HCT116 (cell line): ENCODE results near the gene CALHM1. TPM values are rescaled to one million over a fixed set of nuclear protein-coding genes. Genes with fewer than 3 reads are reported as not detected.
A peak's percentile ranks its signal among the peaks of the same experiment; 100 is the strongest.

Experiments
- ATAC-seq: fragments of 200-7000 bp; cut with Tn5 transposase; 2 replicates; pipeline ENCODE4 v1.9.1; 2020; ENCODE audit warnings: mild to moderate bottlenecking, moderate library complexity
- BruUV-seq: library from RNA; stranded (reverse); fragments of 400-500 nt; replicated peaks from 2 replicates; lab custom pipeline; 2021; lab: Mats Ljungman, UMichigan
- CTCF ChIA-PET: fragments of 300-600 bp; sonication (Branson Sonifier 250); formaldehyde crosslinking; loops from one replicate; lab custom pipeline; 2021; ENCODE audit warnings: antibody characterized with exemption; lab: Charles Lee
- POLR2A ChIA-PET: fragments of 300-600, 350-600 bp; sonication (Branson Sonifier 250); formaldehyde crosslinking; loops from one replicate; lab custom pipeline; 2021; ENCODE audit warnings: antibody characterized with exemption; lab: Charles Lee
- RAD21 ChIA-PET, 2 experiments: fragments of 300-600 bp; sonication (Branson Sonifier 250); formaldehyde crosslinking; loops; one replicate each; lab custom pipeline; 2023; ENCODE audit warnings: low total read pairs in 2 of 2; ENCODE audit not compliant: uncharacterized antibody in 2 of 2, unreplicated experiment in 2 of 2, low non-redundant PET in 1 of 2; lab: Charles Lee
- DNase-seq: peaks from one replicate; pipeline ENCODE4 v3.0.0-alpha.2; 2010; ENCODE audit warnings: low read depth, low spot score
- H2AFZ ChIP-seq: fragments of 200-600 bp; shearing (Covaris generic), sonication (generic); 2 replicates; pipeline ENCODE4 v1.6.1; 2017; ENCODE audit warnings: low read depth, mixed run types, mixed read lengths, antibody characterized with exemption, low read length; ENCODE audit not compliant: poor library complexity, severe bottlenecking
- H3K27ac ChIP-seq: 2 replicates; pipeline ENCODE4 v1.5.1; 2012; ENCODE audit warnings: low read depth, low read length
- H3K27me3 ChIP-seq: fragments of 200-600 bp; sonication (generic); 2 replicates; pipeline ENCODE4 v1.6.1; 2016; ENCODE audit warnings: mixed run types, low read length, mixed read lengths; ENCODE audit not compliant: insufficient read depth
- H3K36me3 ChIP-seq, 2 experiments: fragments of 200-500 bp in 1 of 2; fragments of 200-600 bp in 1 of 2; sonication (Bioruptor generic) in 1 of 2; sonication (generic) in 1 of 2; 2 replicates each; pipeline versions ENCODE4 v1.5.1 to v1.6.1; 2014 to 2016; ENCODE audit warnings: low read length in 2 of 2, inconsistent platforms in 1 of 2, mixed read lengths in 1 of 2, mixed run types in 1 of 2; ENCODE audit not compliant: insufficient read depth in 2 of 2, control insufficient read depth in 1 of 2
- H3K4me1 ChIP-seq, 2 experiments: fragments of 200-600 bp in 1 of 2; sonication (generic) in 1 of 2; 2 replicates each; pipeline versions ENCODE4 v1.5.1 to v1.6.1; 2012 to 2017; ENCODE audit warnings: low read length in 2 of 2, inconsistent platforms in 1 of 2, mild to moderate bottlenecking in 1 of 2, mixed read lengths in 1 of 2, mixed run types in 1 of 2, moderate library complexity in 1 of 2; ENCODE audit not compliant: insufficient read depth in 2 of 2, control insufficient read depth in 1 of 2
- H3K4me2 ChIP-seq: fragments of 200-600 bp; sonication (generic); 2 replicates; pipeline ENCODE4 v1.6.1; 2017; ENCODE audit warnings: mixed run types, low read length, mixed read lengths
- H3K4me3 ChIP-seq, 2 experiments: fragments of 200-600 bp in 1 of 2; sonication (generic) in 1 of 2; replicated peaks in 1 of 2; 2 replicates each; pipeline ENCODE4 v1.5.1; 2011 to 2016; ENCODE audit warnings: low read length in 2 of 2, control low read depth in 1 of 2, low read depth in 1 of 2, mild to moderate bottlenecking in 1 of 2, mixed read lengths in 1 of 2, mixed run types in 1 of 2
- H3K79me2 ChIP-seq: fragments of 200-600 bp; sonication (generic); 2 replicates; pipeline ENCODE4 v1.6.1; 2017; ENCODE audit warnings: mild to moderate bottlenecking, mixed run types, low read length, moderate library complexity, mixed read lengths; ENCODE audit not compliant: insufficient read depth
- H3K9ac ChIP-seq: fragments of 200-600 bp; sonication (generic); 2 replicates; pipeline ENCODE4 v1.6.1; 2016; ENCODE audit warnings: low read length, mixed read lengths
- H3K9me2 ChIP-seq: fragments of 200-600 bp; sonication (generic), shearing (Covaris generic); 2 replicates; pipeline ENCODE4 v1.6.1; 2017; ENCODE audit warnings: mixed run types, mild to moderate bottlenecking, moderate library complexity; ENCODE audit not compliant: insufficient read depth
- H3K9me3 ChIP-seq, 2 experiments: fragments of 200-500 bp in 1 of 2; fragments of 200-600 bp in 1 of 2; sonication (Bioruptor generic) in 1 of 2; sonication (generic) in 1 of 2; 2 replicates each; pipeline ENCODE4 v1.6.1; 2014 to 2017; ENCODE audit warnings: low read length in 2 of 2, mixed read lengths in 2 of 2, inconsistent platforms in 1 of 2, low read depth in 1 of 2, mild to moderate bottlenecking in 1 of 2, mixed run types in 1 of 2, moderate library complexity in 1 of 2; ENCODE audit not compliant: control insufficient read depth in 1 of 2, insufficient read depth in 1 of 2
- H4K20me1 ChIP-seq: fragments of 200-600 bp; sonication (generic), shearing (Covaris generic); 2 replicates; pipeline ENCODE4 v1.6.1; 2017; ENCODE audit warnings: mixed run types, mild to moderate bottlenecking, moderate library complexity; ENCODE audit not compliant: insufficient read depth
- CBX3 ChIP-seq: IDR thresholded peaks from 2 replicates; pipeline ENCODE4 v1.6.1; 2012; ENCODE audit warnings: low read depth
- EZH2phosphoT487 ChIP-seq: fragments of 200-600 bp; IDR thresholded peaks from 2 replicates; pipeline ENCODE4 v1.6.1; 2018; ENCODE audit warnings: antibody characterized with exemption, borderline replicate concordance
- FOSL1 ChIP-seq: IDR thresholded peaks from 2 replicates; pipeline ENCODE4 v1.6.1; 2012; ENCODE audit warnings: low read depth
- JUND ChIP-seq: IDR thresholded peaks from 2 replicates; pipeline ENCODE4 v1.6.1; 2012
- POLR2A ChIP-seq: IDR thresholded peaks from 2 replicates; pipeline ENCODE4 v1.7.0; 2011; ENCODE audit warnings: borderline replicate concordance; ENCODE audit not compliant: insufficient read depth, insufficient read length; ENCODE audit errors: extremely low read depth
- RAD21 ChIP-seq: IDR thresholded peaks from 2 replicates; pipeline ENCODE4 v1.6.1; 2012; ENCODE audit warnings: low read depth, mild to moderate bottlenecking
- REST ChIP-seq: IDR thresholded peaks from 2 replicates; pipeline ENCODE4 v1.6.1; 2012; ENCODE audit warnings: low read depth
- TCF7L2 ChIP-seq: IDR thresholded peaks from 2 replicates; pipeline ENCODE4 v1.7.0; 2011; ENCODE audit warnings: borderline replicate concordance, inconsistent platforms; ENCODE audit not compliant: insufficient read depth, insufficient read length; ENCODE audit errors: extremely low read depth
- ZBTB33 ChIP-seq: IDR thresholded peaks from 2 replicates; pipeline ENCODE4 v1.6.1; 2011; ENCODE audit warnings: mild to moderate bottlenecking, low read length, moderate library complexity; ENCODE audit not compliant: insufficient replicate concordance; ENCODE audit errors: extremely low read depth
- ZFX ChIP-seq: fragments of 450-650 bp; IDR thresholded peaks from 2 replicates; pipeline ENCODE4 v1.6.1; 2017
- ZNF274 ChIP-seq: fragments of 200-500 bp; sonication (Bioruptor generic); IDR thresholded peaks from 2 replicates; pipeline ENCODE4 v1.6.1; 2014; ENCODE audit warnings: mild to moderate bottlenecking, low read depth, low read length, inconsistent platforms
- intact Hi-C: fragments of 100-400 bp; cut with micrococcal nuclease; formaldehyde crosslinking; loops from 2 replicates; pipeline ENCODE4 v1.10.0; 2022
- total RNA-seq: library from RNA; stranded (reverse); gene quantifications from one replicate; pipeline ENCODE4 v1.2.1, GENCODE V29; 2021; ENCODE audit not compliant: unreplicated experiment

The CALHM1 gene
- total RNA-seq, 1 experiment from 2014 or later = not detected

- DNase-seq = no peak
- intact Hi-C loops = no loop called here
- Histone ChIP-seq H3K79me2 (peaks cover 8% of the 10 kb centered on the region; the same call in 1 of the 2 replicates), H3K9me3 (no peaks in the 10 kb centered on the region), H4K20me1 (no peaks in the 10 kb centered on the region), H3K27me3 (no peaks in the 10 kb centered on the region), H3K4me3 (peak overlapping the region; percentile 89 to 93), H3K4me2 (peak overlapping the region; percentile 99), H2AFZ (peak overlapping the region; percentile 76), H3K9ac (peak overlapping the region; percentile 88), H3K4me1 (peaks cover 11 to 57% of the 10 kb centered on the region in 2 experiments; a peak in 3 of 4 replicates), H3K27ac (peak overlapping the region; percentile 83), H3K9me2 (no peaks in the 10 kb centered on the region), H3K36me3 (peaks cover 9 to 15% of the 10 kb centered on the region in 2 experiments)
- TSS peak; percentile 7 for BruUV-seq
- RAD21 ChIA-PET = no interaction called here
- no peak for ATAC-seq
- POLR2A ChIA-PET = interaction anchor here (1.0 to 1.3 kb wide), 2 partner anchors 9 to 24 kb away, joined by 3 to 5 read pairs; no protein-coding TSS in a partner anchor
- CTCF ChIA-PET = interaction anchor here (0.9 to 2.3 kb wide), 4 partner anchors 23 to 140 kb away, joined by 3 to 13 read pairs (median 4); no protein-coding TSS in a partner anchor
- no peak for TF ChIP-seq ZBTB33
- no peak for TF ChIP-seq ZNF274
- TF ChIP-seq ZFX = no peak
- no peak for TF ChIP-seq POLR2A
- TF ChIP-seq FOSL1 = no peak
- TF ChIP-seq EZH2phosphoT487 = no peak
- no peak for TF ChIP-seq REST
- no peak for TF ChIP-seq CBX3
- TF ChIP-seq JUND = no peak
- no peak for TF ChIP-seq RAD21
- TF ChIP-seq TCF7L2 = no peak
These were observed 6.0 kb downstream of the CALHM1 start for GRCh38 chr10:103452506-103453230.
